GM21526 (cell line): ENCODE results near the gene CALN1.
"Not testable (repeated sequence)": the region's sequence is repeated elsewhere in the genome, so short reads cannot be mapped to it uniquely, and the experiment has no call there.

Experiments used
- ATAC-seq: cut with Tn5 transposase; IDR thresholded peaks from one replicate; pipeline ENCODE4 v1.9.1; 2021; ENCODE audit warnings: moderate library complexity; ENCODE audit not compliant: unreplicated experiment, low FRiP score

The CALN1 gene

DNA sequence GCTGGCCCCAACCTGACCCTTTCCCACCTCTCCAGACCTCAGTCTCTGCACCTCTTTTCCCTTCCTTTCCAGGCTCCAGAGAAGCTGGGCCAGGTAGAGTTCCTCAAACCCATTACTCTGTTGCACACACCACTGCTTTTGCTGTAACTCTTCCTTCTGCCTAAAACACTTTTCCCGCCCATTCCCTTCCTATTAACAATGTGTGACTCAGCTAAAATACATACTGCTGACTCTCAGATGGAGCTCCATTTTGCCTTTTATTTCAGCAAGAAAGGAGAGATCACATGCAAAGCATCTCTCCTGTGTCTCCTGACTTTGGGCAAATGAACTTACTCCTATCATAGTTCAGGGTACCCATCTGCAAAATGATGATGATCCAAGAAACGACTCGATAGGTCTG is 201.0 kb downstream of the CALN1 start:
- ATAC-seq: no peak

DNA sequence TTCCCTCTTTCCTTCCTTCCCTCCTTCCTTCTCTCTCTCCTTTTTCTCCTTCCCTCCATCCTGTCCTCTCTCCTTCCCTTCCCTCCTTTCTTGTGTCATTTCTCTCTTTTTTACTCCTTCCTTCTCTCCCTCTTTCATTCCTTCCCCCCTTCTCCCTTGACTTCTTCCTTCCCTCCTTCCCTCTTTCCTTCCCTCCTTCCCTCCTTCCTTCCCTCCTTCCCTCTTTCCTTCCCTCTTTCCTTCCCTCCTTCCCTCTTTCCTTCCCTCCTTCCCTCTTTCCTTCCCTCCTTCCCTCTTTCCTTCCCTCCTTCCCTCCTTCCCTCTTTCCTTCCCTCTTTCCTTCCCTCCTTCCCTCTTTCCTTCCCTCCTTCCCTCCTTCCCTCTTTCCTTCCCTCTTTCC is 203.1 kb downstream of the CALN1 start:
- not testable (repeated sequence) for ATAC-seq

GRCh38 chr7:72196176-72196575 is 216.0 kb downstream of the CALN1 start:
- ATAC-seq: no peak

DNA sequence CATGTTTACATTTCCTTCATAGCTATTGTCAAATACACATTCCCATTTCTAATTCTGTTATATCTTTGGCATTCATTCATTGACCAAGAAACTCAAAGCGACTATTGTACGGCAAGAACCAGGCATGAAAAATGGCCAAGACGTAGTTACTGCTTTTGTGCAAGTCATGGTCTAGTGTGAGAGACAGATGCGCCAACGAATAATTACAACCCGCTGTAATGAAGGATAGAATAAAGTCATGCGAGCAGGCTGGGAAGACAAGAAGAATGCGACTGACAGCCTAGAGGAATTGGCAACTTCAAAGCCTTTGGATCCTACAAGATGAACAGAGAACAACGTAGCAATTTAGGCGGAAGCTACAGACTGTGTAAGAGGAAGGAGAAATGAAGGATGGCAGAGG is 221.2 kb downstream of the CALN1 start:
- no peak for ATAC-seq

DNA sequence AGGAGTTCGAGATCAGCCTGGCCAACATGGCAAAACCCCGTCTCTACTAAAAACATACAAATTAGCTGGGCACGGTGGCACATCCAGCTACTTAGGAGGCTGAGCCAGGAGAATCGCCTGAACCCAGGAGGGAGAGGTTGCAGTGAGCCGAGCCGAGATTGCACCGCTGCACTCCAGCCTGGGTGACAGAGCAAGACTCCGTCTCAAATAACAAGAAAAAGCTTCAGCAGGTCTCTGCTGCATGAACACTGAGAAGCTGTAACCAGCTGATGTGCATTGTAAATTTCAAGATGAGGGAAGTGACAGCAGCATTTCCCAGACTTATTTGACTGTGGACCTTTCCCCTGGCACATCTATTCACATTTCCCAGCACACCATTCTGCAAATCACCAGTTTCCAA is 222.0 kb downstream of the CALN1 start:
- no peak for ATAC-seq

DNA sequence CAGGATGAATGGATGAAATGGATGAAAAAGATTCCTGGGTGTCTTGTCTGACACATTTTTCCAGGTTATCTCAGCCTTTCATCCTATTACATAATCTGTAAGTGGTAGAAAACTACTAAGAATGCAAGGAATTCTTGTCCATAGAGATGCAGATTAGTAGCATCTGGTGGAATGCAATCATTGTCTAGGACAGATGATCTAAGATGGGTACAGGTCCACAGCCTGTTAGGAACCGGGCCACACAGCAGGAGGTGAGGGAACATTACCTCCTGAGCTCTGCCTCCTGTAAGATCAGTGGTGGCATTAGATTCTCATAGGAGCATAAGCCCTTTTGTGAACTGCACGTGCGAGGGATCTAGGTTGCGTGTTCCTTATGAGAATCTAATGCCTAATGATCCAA is 225.0 kb downstream of the CALN1 start:
- ATAC-seq: no peak

GRCh38 chr7:72183835-72184234 is 228.3 kb downstream of the CALN1 start:
- no peak for ATAC-seq

- no peak for ATAC-seq
Measured at GRCh38 chr7:72182036-72182435, 230.1 kb downstream of the CALN1 start.

DNA sequence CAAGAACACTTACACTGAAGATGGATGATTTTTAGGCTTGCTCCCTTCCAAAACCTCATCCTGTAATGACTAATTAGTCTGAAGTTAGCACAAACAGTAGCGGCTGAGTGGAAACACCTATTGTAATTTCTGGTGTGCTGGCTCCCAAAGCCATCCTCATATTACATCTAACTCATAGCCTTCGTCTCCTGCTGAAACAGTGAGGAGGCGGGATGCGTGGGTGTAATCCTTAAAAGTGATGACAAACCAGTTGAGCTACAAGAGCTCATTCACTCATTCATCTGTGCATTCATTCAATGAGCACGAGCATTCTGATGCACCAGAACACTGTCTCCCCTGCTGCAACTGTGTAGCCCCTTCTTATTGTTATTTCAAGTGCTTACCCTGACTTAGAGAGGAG is 235.3 kb downstream of the CALN1 start:
- ATAC-seq: no peak

DNA sequence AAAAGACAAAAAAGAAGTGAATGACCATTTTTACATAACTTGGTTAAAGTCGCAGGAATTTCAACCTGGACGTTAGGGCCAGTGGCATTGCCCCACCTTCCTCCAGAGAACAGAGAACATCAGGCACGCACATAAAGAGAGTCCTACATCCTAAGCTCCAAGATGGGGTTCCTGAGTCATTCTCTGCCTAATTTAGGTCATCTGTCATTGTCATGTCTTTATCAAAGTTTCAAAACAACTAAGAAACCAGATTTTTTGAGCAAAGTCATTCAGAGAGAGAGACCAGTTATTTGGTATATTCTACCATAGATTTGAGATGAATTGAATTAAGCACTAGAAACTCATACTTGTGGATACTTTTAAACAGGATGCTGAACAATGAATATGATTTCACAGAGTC is 241.7 kb downstream of the CALN1 start:
- no peak for ATAC-seq

DNA sequence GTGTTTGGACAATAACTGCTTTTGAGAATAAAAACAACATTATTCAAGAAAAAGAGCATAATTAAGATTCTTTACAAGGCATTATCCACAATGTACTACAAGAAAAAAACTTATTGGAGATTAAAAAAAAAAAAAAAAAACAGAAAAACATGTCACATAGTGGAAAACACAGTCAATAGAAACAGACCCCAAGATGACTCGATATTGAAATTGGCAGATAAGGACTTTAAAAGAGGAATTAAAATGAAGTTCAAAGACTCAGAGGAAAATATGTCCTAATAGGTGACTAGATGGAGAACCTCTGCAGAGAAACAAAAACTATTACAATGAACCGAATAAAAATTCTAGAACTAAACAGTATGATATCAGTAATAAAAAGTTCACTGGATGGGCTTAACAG is 248.9 kb downstream of the CALN1 start:
- ATAC-seq: no peak

GRCh38 chr7:72161534-72161933 is 250.6 kb downstream of the CALN1 start:
- ATAC-seq: no peak

DNA sequence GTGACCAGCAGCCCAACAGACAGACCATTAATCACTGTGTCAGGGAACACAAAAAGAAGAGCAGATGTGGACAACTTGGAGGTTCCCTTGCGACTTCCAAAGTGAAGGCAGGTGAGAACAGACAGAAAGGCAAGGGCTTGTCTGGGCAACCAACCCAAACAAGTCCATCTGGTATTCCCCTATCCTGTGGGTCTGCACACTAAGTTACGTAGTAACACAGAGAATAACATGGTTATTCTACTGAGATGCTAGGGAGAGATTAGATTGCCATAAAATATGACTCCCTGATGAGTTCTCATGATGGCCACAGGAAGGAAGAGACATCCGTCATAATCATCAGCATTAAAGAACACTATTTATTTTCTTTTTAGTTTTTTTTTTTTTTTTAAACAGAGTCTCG is 252.2 kb downstream of the CALN1 start:
- ATAC-seq: no peak

GRCh38 chr7:72156671-72157070 is 255.5 kb downstream of the CALN1 start:
- no peak for ATAC-seq

- ATAC-seq: no peak
Measured at GRCh38 chr7:72153132-72153512, 259.0 kb downstream of the CALN1 start.

DNA sequence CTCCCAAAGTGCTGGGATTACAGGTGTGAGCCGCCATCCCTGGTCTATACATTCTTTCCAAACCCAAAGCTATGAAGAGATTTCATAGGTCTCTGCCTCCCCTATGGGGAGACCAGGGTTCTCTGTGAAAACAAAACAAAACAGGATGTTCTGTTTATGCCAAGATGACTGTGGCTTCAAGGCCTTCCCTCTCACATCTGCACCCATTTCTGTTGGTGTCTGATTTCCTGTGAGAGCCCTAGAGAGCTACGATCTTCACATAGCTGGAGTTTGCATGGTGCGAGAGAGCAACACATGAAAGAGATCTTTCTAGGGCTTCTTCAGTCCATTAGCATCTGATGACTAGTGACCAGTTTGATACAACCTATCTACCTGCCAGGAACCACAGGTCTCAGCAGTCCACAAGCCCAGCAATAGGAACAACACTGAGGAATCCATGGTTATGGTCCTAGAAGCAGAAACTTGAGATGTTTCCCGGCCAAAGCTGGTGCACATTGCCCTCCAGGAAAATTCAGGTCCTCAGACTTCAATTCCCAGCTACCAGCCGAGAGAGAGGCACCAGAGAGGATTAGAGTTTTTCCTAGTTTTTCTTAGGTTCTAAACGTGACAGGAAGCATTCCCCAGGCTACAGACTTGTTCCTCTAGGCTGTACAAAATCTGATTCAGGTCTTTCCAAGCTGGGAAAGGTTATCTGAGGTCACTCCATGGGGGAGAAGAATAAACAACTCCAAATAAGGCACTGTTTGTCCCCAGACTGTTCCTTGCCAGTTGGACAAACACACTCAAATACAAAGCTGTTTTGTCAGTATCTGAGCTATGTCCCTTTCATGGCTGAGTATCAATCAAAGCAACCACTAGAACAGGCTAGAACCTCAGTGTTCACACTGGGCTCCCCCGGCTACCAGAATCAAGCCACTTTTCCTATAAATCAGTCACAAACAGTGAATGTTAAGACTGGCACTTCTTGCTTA is 259.7 kb downstream of the CALN1 start:
- ATAC-seq: no peak

- ATAC-seq: no peak
Measured at GRCh38 chr7:72140566-72140965, 271.6 kb downstream of the CALN1 start.

DNA sequence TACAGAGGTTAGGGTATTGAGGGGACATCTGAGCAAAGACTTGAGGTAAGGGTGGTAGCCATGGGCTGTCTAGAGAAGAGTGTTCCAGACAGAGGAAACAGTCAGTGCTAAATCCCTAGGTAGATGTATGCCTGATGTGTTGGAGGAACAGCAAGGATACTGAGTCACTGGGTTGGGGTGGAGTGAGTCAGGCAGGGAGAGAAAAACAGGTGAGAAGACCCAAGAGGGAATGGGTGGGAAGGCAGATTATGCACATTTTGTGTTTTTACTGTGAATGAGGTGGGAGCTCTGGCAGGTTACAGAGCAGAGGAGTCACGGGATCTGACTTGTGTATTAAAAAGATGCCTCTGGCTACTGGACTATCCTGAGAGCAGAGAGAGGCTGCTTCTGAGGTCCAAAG is 285.0 kb downstream of the CALN1 start:
- ATAC-seq: no peak

DNA sequence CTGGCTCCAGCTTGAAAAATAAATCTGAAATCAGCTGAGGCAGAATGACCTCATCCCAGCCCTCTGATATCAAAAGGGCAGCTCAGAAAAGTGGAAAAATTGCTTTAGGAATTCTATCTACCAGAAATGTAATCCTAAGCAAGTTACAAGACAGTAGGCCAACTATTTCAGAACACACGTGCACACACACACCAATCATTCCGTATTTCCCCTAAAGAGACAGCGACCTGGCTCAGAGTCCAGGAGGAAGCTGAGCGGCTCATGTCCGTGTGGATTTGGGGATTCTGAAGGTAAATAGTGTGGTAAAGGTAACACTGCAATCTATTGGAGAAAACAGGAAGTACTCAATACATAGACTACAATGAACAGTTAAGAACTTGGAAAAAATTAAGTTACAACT is 288.2 kb downstream of the CALN1 start:
- ATAC-seq: no peak

GRCh38 chr7:72118366-72118765 is 293.8 kb downstream of the CALN1 start:
- no peak for ATAC-seq

DNA sequence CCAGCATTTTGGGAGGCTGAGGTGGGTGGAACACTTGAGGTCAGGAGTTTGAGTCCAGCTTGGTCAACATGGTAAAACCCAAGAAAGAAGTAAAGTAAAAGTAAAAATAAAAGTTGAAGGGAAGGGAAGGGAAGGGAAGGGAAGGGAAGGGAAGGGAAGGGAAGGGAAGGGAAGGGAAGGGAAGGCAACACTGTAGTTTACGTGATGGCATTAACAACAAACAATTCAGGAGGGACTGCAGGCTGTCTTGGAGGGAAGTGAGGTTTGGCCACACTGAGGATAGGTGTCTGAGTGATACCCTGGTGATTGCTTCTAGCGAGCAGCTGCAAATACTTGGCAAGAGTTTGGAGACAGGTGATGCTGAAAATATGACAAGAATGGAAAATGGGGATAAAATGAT is 298.0 kb downstream of the CALN1 start:
- ATAC-seq: no peak

DNA sequence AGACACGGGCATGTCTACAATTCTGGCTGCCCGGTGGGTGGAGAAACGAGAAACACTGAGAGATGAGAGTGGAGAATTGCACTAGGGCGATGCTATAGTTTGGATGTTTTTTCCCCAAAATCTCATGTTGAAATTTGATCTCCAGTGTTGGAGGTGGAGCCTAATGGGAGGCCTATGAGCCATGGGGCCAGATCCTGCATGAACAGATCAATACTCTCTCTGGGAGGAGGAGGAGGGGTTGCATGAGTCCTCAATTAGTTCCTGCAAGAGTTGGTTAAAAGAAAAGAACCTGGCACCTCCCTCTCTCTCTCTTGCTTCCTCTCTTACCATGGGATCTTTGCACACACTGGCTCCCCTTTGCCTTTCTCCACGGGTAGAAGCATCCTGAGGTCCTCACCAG is 299.1 kb downstream of the CALN1 start:
- no peak for ATAC-seq

DNA sequence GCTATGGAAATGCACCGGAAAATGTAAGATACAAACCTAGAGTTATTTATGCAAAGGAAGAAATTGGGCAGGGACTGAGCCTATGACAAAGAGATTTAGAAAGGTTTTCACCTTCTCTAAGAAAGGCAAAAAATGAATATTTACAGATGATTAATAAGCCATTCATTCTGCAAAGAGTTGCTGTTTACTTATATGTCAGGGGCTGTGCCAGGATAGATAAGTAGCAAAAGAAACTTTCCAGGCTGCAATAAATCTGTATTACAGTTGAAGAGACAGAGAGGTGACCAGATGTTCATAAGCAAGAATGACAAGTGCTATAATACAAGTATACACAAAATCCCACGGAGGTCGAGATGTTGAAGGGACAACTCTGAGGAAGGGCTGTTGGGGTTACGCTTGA is 299.6 kb downstream of the CALN1 start:
- no peak for ATAC-seq
